Liver (tissue), 9 donors: ENCODE data around the gene PLSCR1. TPM values are rescaled to one million over a fixed set of nuclear protein-coding genes. Genes with fewer than 3 reads are reported as not detected.

Source experiments
- DNase-seq: peaks from one replicate; pipeline ENCODE4 v3.0.0-alpha.2; 2017; ENCODE audit warnings: low spot score
- H3K27ac ChIP-seq, 2 donors: one replicate each; pipeline ENCODE4 v1.7.0; 2013; ENCODE audit warnings: inconsistent platforms in 2 of 2, low read length in 2 of 2, control low read depth in 1 of 2, low read depth in 1 of 2, mild to moderate bottlenecking in 1 of 2
- H3K27me3 ChIP-seq, 4 donors: one replicate each; pipeline versions ENCODE4 v1.6.1 to v1.7.0; 2013; ENCODE audit warnings: low read length in 3 of 4, inconsistent platforms in 1 of 4, mild to moderate bottlenecking in 1 of 4, moderate library complexity in 1 of 4; ENCODE audit not compliant: control insufficient read depth in 4 of 4, insufficient read depth in 4 of 4
- H3K36me3 ChIP-seq, 4 donors: one replicate each; pipeline versions ENCODE4 v1.6.1 to v1.7.0; 2013; ENCODE audit warnings: low read length in 3 of 4, mild to moderate bottlenecking in 3 of 4, low read depth in 1 of 4, moderate library complexity in 1 of 4; ENCODE audit not compliant: control insufficient read depth in 4 of 4, insufficient read depth in 3 of 4
- H3K4me1 ChIP-seq, 4 donors: one replicate each; pipeline versions ENCODE4 v1.6.1 to v1.7.0; 2013; ENCODE audit warnings: low read length in 3 of 4, mild to moderate bottlenecking in 3 of 4, moderate library complexity in 1 of 4; ENCODE audit not compliant: control insufficient read depth in 4 of 4, insufficient read depth in 4 of 4
- H3K4me3 ChIP-seq, 3 donors: one replicate each; pipeline versions ENCODE4 v1.6.1 to v1.7.0; 2013; ENCODE audit warnings: low read length in 3 of 3, control low read depth in 1 of 3, low read depth in 1 of 3, mild to moderate bottlenecking in 1 of 3
- H3K9ac ChIP-seq, 2 donors: one replicate each; pipeline ENCODE4 v1.7.0; 2013; ENCODE audit warnings: low read length in 2 of 2, mild to moderate bottlenecking in 2 of 2, moderate library complexity in 2 of 2, control low read depth in 1 of 2, low read depth in 1 of 2
- H3K9me3 ChIP-seq, 4 donors: one replicate each; pipeline versions ENCODE4 v1.6.1 to v1.7.0; 2013; ENCODE audit warnings: low read length in 3 of 4; ENCODE audit not compliant: control insufficient read depth in 4 of 4
- ATF3 ChIP-seq: IDR thresholded peaks from 2 replicates; pipeline ENCODE4 v1.6.1; 2016; ENCODE audit warnings: antibody characterized with exemption
- CTCF ChIP-seq: fragments of 150-350 bp; IDR thresholded peaks from 2 replicates; pipeline ENCODE4 v1.5.1; 2017; ENCODE audit warnings: improper control_type of control experiment, low read depth, low read length; ENCODE audit not compliant: missing input control
- EGR1 ChIP-seq, 2 donors: IDR thresholded peaks; 2 replicates each; pipeline ENCODE4 v1.6.1; 2016 to 2018; ENCODE audit warnings: antibody characterized with exemption in 2 of 2, low read depth in 2 of 2
- FOXA1 ChIP-seq: IDR thresholded peaks from 2 replicates; pipeline ENCODE4 v1.6.1; 2016; ENCODE audit warnings: antibody characterized with exemption
- FOXA2 ChIP-seq: IDR thresholded peaks from 2 replicates; pipeline ENCODE4 v1.6.1; 2016; ENCODE audit warnings: antibody characterized with exemption
- GABPA ChIP-seq, 2 donors: IDR thresholded peaks in 1 of 2; conservative IDR thresholded peaks in 1 of 2; 2 replicates each; pipeline ENCODE4 v1.6.1; 2016; ENCODE audit warnings: antibody characterized with exemption in 2 of 2, mild to moderate bottlenecking in 1 of 2, moderate library complexity in 1 of 2
- HNF4A ChIP-seq, 2 donors: conservative IDR thresholded peaks; 2 replicates each; pipeline ENCODE4 v1.6.1; 2016; ENCODE audit warnings: antibody characterized with exemption in 2 of 2, mild to moderate bottlenecking in 2 of 2
- HNF4G ChIP-seq: IDR thresholded peaks from 2 replicates; pipeline ENCODE4 v1.6.1; 2016; ENCODE audit warnings: antibody characterized with exemption
- JUND ChIP-seq, 2 donors: IDR thresholded peaks; 2 replicates each; pipeline ENCODE4 v1.6.1; 2016; ENCODE audit warnings: antibody characterized with exemption in 2 of 2
- MAX ChIP-seq: IDR thresholded peaks from 2 replicates; pipeline ENCODE4 v1.6.1; 2016; ENCODE audit warnings: antibody characterized with exemption
- NR2F2 ChIP-seq: IDR thresholded peaks from 2 replicates; pipeline ENCODE4 v1.6.1; 2016; ENCODE audit warnings: antibody characterized with exemption
- RAD21 ChIP-seq, 2 donors: IDR thresholded peaks; 2 replicates each; pipeline ENCODE4 v1.6.1; 2016; ENCODE audit warnings: antibody characterized with exemption in 2 of 2, mild to moderate bottlenecking in 2 of 2
- REST ChIP-seq: IDR thresholded peaks from 2 replicates; pipeline ENCODE4 v1.6.1; 2016; ENCODE audit warnings: antibody characterized with exemption, mild to moderate bottlenecking
- RXRA ChIP-seq, 2 donors: IDR thresholded peaks; 2 replicates each; pipeline ENCODE4 v1.6.1; 2017 to 2018; ENCODE audit warnings: antibody characterized with exemption in 2 of 2, mild to moderate bottlenecking in 1 of 2
- SP1 ChIP-seq: IDR thresholded peaks from 2 replicates; pipeline ENCODE4 v1.6.1; 2018; ENCODE audit warnings: antibody characterized with exemption, mild to moderate bottlenecking
- TAF1 ChIP-seq: conservative IDR thresholded peaks from 2 replicates; pipeline ENCODE4 v1.6.1; 2016; ENCODE audit warnings: antibody characterized with exemption, mild to moderate bottlenecking
- YY1 ChIP-seq: IDR thresholded peaks from 2 replicates; pipeline ENCODE4 v1.6.1; 2016; ENCODE audit warnings: antibody characterized with exemption, mild to moderate bottlenecking
- ZBTB33 ChIP-seq: IDR thresholded peaks from 2 replicates; pipeline ENCODE4 v1.6.1; 2016; ENCODE audit warnings: antibody characterized with exemption
- polyA plus RNA-seq, 2 donors: library from polyadenylated mRNA; stranded (reverse) in 1 of 2; unstranded in 1 of 2; fragments of 200-250 nt in 1 of 2; fragments of >200 nt in 1 of 2; fragmentation: Nextera tagmentation in 1 of 2; extraction: Ambion mirVana in 1 of 2; gene quantifications; one replicate each; pipeline versions ENCODE4 v1.2.1 to v1.2.3, GENCODE V29; 2013 to 2015
- total RNA-seq, 2 donors: library from RNA; depleted of rRNA; stranded (reverse); fragments of >200 nt; gene quantifications; one replicate each; pipeline ENCODE4 v1.2.3, GENCODE V29; 2014
- donor health status: healthy.
- donor health status: healthy.
- donor health status: healthy.
- donor health status: healthy.
- donor health status: healthy.

Gene PLSCR1
- total and polyA plus RNA-seq, 4 donors, result 30.2 to 76.4 (median 34.3) TPM

- TF ChIP-seq RAD21 (IDR thresholded peaks at IDR 0.05), result no peak
- TF ChIP-seq HNF4A (conservative IDR thresholded peaks at IDR 0.05), result no peak
- no peak for TF ChIP-seq RXRA (IDR thresholded peaks at IDR 0.05)
- no peak for TF ChIP-seq CTCF
- TF ChIP-seq FOXA1, result no peak
- no peak for TF ChIP-seq REST
- TF ChIP-seq EGR1 (IDR thresholded peaks at IDR 0.05; ENCODE audit: low read depth in 2 of 2), result no peak
- no peak for TF ChIP-seq HNF4G
- TF ChIP-seq NR2F2, result no peak
- TF ChIP-seq ATF3, result no peak
- TF ChIP-seq ZBTB33, result no peak
- no peak for TF ChIP-seq JUND (IDR thresholded peaks at IDR 0.05)
- TF ChIP-seq FOXA2, result no peak
- TF ChIP-seq SP1, result no peak
- TF ChIP-seq YY1, result no peak
- no peak for TF ChIP-seq MAX
- TF ChIP-seq TAF1, result no peak
- TF ChIP-seq GABPA (IDR thresholded peaks at IDR 0.05 in 1 of 2, conservative IDR thresholded peaks at IDR 0.05 in 1 of 2), result no peak
- H3K9ac ChIP-seq, result no peak overlapping the region
- DNase-seq, result no peak
- H3K9me3 ChIP-seq, result no peaks in the 10 kb centered on the region
- H3K27ac ChIP-seq, result no peak overlapping the region
- no peaks in the 10 kb centered on the region for H3K36me3 ChIP-seq
- peaks cover 0 to under 1% (median 0%) of the 10 kb centered on the region in 4 donors for H3K4me1 ChIP-seq
- no peaks in the 10 kb centered on the region for H3K27me3 ChIP-seq
- no peak overlapping the region for H3K4me3 ChIP-seq
Measured at GRCh38 chr3:146547235-146547835, 2.9 kb upstream of the PLSCR1 start.
